Measurements from ENCODE around the gene COL4A1.

The COL4A1 gene

DNA sequence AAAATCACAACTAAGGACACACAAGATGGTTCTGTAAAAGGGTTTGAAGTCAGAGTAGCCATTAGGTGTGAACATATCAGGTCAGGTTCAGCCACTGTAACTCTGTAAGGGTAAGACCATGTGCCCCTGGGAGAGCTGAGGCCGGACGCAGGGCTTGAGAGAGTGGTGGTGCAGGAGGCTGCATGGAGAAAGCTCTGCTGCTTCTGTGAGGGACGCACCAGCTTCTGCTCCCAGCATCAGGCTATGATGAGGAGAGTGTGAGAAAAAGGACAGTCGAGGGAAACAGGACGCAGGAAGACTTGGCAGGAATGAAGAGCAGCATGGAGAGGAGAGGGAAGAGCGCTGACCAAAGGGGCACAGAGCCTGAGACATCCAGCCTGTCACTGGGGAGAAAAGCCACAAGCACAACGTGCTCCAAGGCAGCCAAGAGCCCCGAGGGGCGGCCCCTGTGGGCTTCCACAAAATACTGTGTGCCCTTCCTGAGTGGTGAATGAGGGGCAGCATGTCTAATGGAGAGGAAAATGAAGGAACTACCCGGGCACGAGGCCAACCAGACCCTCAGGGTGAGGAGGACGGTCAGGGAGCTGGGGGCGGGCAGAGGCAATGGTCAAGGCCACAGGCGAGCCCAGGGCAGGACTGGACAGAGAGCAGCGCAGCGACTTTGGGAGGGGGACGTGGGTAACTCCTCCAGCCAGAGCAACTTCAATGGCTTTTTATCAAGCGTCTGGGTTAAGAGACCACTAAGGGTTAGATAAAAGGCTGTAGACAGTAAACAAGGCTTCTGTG lies 107.7 kb downstream of the COL4A1 start:
- no peak for TF ChIP-seq TAF1 (IDR thresholded peaks at IDR 0.05; ENCODE audit: borderline replicate concordance, insufficient read depth, low read length)
- TF ChIP-seq, protein P1, sequence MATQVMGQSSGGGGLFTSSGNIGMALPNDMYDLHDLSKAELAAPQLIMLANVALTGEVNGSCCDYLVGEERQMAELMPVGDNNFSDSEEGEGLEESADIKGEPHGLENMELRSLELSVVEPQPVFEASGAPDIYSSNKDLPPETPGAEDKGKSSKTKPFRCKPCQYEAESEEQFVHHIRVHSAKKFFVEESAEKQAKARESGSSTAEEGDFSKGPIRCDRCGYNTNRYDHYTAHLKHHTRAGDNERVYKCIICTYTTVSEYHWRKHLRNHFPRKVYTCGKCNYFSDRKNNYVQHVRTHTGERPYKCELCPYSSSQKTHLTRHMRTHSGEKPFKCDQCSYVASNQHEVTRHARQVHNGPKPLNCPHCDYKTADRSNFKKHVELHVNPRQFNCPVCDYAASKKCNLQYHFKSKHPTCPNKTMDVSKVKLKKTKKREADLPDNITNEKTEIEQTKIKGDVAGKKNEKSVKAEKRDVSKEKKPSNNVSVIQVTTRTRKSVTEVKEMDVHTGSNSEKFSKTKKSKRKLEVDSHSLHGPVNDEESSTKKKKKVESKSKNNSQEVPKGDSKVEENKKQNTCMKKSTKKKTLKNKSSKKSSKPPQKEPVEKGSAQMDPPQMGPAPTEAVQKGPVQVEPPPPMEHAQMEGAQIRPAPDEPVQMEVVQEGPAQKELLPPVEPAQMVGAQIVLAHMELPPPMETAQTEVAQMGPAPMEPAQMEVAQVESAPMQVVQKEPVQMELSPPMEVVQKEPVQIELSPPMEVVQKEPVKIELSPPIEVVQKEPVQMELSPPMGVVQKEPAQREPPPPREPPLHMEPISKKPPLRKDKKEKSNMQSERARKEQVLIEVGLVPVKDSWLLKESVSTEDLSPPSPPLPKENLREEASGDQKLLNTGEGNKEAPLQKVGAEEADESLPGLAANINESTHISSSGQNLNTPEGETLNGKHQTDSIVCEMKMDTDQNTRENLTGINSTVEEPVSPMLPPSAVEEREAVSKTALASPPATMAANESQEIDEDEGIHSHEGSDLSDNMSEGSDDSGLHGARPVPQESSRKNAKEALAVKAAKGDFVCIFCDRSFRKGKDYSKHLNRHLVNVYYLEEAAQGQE (IDR thresholded peaks at IDR 0.05; ENCODE audit: insufficient read depth in 1 of 2, low read depth in 2 of 2, low read length in 2 of 2) = no peak

GRCh38 chr13:110197471-110197870 lies 109.5 kb downstream of the COL4A1 start:
- no peak for TF ChIP-seq POLR2AphosphoS5 (IDR thresholded peaks at IDR 0.05; ENCODE audit: low read depth, low read length)

GRCh38 chr13:110197026-110197425 lies 109.9 kb downstream of the COL4A1 start:
- TF ChIP-seq SIN3A (IDR thresholded peaks at IDR 0.05; ENCODE audit: borderline replicate concordance, insufficient read depth, low read length) (no peak), POLR2AphosphoS5 (IDR thresholded peaks at IDR 0.05; ENCODE audit: low read depth, low read length) (no peak), TAF1 (IDR thresholded peaks at IDR 0.05; ENCODE audit: borderline replicate concordance, insufficient read depth, low read length) (no peak), FOXP2 (optimal IDR thresholded peaks at IDR 0.05; ENCODE audit: borderline replicate concordance, extremely low read depth, extremely low read length, insufficient read depth) (no peak)
- TF ChIP-seq, protein P1 (IDR thresholded peaks at IDR 0.05; ENCODE audit: insufficient read depth in 1 of 2, low read depth in 2 of 2, low read length in 2 of 2) = no peak

GRCh38 chr13:110195547-110196485 lies 111.1 kb downstream of the COL4A1 start:
- TF ChIP-seq FOXP2 (optimal IDR thresholded peaks at IDR 0.05; ENCODE audit: borderline replicate concordance, extremely low read depth, extremely low read length, insufficient read depth) (no peak), TAF1 (IDR thresholded peaks at IDR 0.05; ENCODE audit: borderline replicate concordance, insufficient read depth, low read length) (no peak), POLR2AphosphoS5 (IDR thresholded peaks at IDR 0.05; ENCODE audit: low read depth, low read length) (no peak)
- TF ChIP-seq, protein P1 (IDR thresholded peaks at IDR 0.05; ENCODE audit: insufficient read depth in 1 of 2, low read depth in 2 of 2, low read length in 2 of 2) = no peak

- TF ChIP-seq POLR2AphosphoS5 (IDR thresholded peaks at IDR 0.05; ENCODE audit: low read depth, low read length) (no peak), TAF1 (IDR thresholded peaks at IDR 0.05; ENCODE audit: borderline replicate concordance, insufficient read depth, low read length) (no peak), SIN3A (IDR thresholded peaks at IDR 0.05; ENCODE audit: borderline replicate concordance, insufficient read depth, low read length) (no peak), FOXP2 (optimal IDR thresholded peaks at IDR 0.05; ENCODE audit: borderline replicate concordance, extremely low read depth, extremely low read length, insufficient read depth) (no peak)
- TF ChIP-seq, protein P1 (IDR thresholded peaks at IDR 0.05; ENCODE audit: insufficient read depth in 1 of 2, low read depth in 2 of 2, low read length in 2 of 2) = no peak
Observed at GRCh38 chr13:110194451-110194850, 112.5 kb downstream of the COL4A1 start.
